Stimulated activated CD4-positive, alpha-beta T cell treated with anti-CD3 and anti-CD28 coated beads, Interleukin-1b, Interleukin-23, amount 100 ng/mL, for 4 hours (primary cell): ENCODE data around the gene GPC2.
"Not testable (repeated sequence)": the region's sequence is repeated elsewhere in the genome, so short reads cannot be mapped to it uniquely, and the experiment has no call there.

Experiments used
- DNase-seq, 2 donors: peaks; one replicate each; pipeline ENCODE4 v3.0.0-alpha.2; 2020; ENCODE audit warnings: low read depth in 2 of 2

The GPC2 gene

GRCh38 chr7:100177045-100178001, at the start of gene GPC2, which contains the start of gene STAG3:
Gene GPC2, minus strand, starts transcription at chr7:100177381. Its CDS starts 182 bp downstream, at chr7:100177199.
Gene STAG3, plus strand, starts transcription at chr7:100177918. Its CDS starts 2,639 bp downstream, at chr7:100180557.
- peak; percentile 98 to 99 for DNase-seq

- not testable (repeated sequence) for DNase-seq
These were observed 47.7 kb upstream of the GPC2 start for GRCh38 chr7:100224891-100225290.

GRCh38 chr7:100223376-100223927, 46.3 kb upstream of the GPC2 start:
- DNase-seq: not testable (repeated sequence)

DNA sequence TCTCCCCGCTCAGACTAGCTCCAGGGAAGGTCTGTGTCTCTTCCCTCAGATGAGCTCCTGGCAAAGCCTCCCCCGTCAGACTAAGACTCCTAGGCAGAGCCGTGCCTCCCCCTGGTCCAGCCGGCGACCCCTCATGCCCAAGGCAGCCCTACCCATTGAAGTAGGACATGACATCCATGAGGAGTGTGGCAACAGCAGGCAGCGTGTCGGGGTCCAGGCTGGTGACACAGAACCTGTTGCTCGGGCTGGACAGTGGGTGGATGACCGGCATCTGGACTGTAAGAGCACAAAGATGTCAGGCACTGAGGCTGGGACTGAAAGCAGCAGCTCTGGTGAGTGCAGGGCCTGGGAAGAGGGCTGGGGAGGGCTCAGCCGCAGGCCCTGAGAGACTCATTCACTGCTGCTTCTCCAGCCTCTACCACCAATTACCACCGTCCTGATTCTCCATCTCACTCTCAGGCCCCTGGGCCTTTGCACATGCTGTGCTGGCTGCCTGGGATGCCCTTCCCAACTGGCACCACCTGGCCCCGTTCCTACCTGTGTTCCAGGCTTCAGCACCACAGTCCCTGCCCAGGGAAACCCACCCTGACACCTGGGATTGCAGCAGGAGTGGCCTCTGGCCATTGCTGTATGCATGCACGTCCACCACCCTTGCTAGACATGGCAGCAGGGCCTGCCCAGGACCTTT, 45.4 kb upstream of the GPC2 start:
- DNase-seq: no peak

DNA sequence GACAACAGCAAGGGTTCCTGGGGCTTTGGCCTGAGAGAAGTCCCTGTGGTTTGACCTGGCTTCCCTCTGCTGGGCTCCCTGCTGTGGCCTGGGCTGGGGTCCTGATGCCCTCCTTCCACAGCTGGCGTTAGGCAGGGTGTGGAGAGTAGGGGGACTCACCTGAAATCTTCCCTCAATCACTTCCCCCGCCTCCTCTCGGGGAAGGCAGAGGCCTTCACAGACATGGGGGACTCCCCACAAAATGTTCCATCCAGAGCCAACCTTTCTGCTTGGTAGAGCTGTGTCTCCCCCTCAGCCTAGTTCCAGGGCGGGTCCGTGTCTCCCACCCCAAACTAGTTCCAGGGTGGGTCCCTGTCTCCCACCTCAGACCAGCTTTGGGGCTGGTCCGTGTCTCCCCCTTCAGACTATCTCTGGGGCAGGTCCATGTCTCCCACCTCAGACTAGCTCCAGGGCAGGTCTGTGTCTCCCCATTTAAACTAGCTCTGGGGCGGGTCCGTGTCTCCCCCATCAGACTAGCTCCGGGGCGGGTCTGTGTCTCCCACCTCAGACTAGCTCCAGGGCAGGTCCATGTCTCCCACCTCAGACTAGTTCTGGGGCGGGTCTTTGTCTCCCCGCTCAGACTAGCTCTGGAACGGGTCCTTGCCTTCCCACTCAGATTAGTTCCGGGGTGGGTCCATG, 44.7 kb upstream of the GPC2 start:
- peak in 1 of 2 donors; percentile 33 for DNase-seq

GRCh38 chr7:100221231-100221718, 44.1 kb upstream of the GPC2 start:
- peak; percentile 59 to 60 for DNase-seq

GRCh38 chr7:100220586-100221230, 43.5 kb upstream of the GPC2 start:
- peak in 1 of 2 donors; percentile 36 for DNase-seq

- peak in 1 of 2 donors; percentile 34 for DNase-seq
These were observed 42.8 kb upstream of the GPC2 start, which contains the start of gene PVRIG for GRCh38 chr7:100219801-100220585. Gene PVRIG, plus strand, starts transcription at chr7:100219949. Its CDS starts 22 bp downstream, at chr7:100219971.

GRCh38 chr7:100219271-100219737, 42.1 kb upstream of the GPC2 start:
- no peak for DNase-seq

GRCh38 chr7:100217934-100218333, 40.8 kb upstream of the GPC2 start:
- DNase-seq: peak; percentile 66 to 72

DNA sequence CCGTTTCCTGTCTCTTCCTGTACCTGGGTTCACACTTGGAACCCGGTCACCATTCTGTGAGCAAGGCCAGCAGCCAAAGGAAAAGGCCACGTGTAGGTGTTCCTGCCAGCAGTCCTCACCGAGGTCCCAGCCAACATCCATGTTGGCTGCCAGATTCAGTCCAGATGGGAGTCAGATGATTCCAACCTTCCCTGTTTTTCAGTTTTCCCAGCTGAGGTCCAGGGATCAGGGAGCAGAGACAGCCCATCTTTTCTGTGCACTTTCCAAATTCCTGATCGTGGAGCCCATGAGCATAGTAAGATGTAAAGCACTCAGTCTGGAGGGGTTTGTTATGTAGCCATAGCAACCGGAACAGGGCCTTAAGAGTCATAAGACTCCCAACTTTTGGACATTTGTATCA, 38.7 kb upstream of the GPC2 start:
- DNase-seq: no peak

GRCh38 chr7:100214356-100214755, 37.2 kb upstream of the GPC2 start:
- DNase-seq: not testable (repeated sequence)

- no peak for DNase-seq
These were observed 36.5 kb upstream of the GPC2 start for GRCh38 chr7:100213672-100214071.

DNA sequence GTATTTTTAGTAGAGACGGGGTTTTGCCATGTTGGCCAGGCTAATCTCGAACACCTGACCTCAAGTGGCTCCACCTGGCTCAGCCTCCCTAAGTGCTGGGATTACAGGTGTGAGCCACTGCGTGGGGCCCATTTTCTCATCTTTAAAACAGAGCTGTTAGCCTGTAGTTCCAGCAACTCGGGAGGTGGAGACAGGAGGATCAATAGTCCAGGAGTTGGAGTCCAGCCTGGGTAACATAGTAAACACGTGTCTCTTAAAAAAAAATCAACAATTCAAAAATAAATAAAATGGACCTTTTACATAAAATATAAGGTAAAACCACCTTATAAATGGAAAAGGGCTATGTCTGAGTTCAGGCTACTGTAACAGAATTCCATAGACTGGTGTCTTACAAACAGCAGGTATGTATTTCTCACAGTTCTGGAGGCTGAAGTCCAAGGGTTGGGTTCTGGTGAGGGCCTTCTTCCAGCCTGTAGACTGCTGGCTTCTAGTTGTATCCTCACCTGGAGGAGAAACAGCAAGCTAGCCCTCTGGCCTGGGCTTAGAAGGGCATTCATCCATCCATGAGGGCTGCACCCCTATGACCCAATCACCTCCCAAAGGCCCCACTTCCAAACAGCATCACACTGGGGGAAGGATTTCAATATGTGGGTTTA, 35.6 kb upstream of the GPC2 start:
- no peak for DNase-seq

DNA sequence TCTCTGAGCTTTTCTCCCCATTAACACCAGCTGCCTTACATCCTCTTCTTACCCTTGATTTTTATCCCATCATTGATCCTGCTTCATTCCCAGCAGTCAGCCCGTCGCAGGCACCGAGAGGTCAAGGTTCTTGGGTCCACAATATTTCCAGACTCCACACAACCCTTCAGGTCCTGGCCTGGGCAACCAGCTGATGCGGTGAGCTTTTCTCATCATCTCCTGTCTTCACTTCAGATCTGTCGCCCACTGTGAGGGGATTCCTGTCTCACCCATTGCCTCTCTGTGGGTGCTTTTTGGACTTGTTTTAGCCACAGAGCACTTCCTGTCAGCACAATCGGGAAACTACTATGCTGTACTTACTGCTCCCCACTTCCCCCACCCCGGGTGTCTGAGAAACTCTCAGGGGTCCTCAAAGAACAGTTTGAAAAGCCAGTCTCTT, 34.2 kb upstream of the GPC2 start:
- no peak for DNase-seq

- DNase-seq: no peak
These were observed 33.6 kb upstream of the GPC2 start for GRCh38 chr7:100210805-100211204.

DNA sequence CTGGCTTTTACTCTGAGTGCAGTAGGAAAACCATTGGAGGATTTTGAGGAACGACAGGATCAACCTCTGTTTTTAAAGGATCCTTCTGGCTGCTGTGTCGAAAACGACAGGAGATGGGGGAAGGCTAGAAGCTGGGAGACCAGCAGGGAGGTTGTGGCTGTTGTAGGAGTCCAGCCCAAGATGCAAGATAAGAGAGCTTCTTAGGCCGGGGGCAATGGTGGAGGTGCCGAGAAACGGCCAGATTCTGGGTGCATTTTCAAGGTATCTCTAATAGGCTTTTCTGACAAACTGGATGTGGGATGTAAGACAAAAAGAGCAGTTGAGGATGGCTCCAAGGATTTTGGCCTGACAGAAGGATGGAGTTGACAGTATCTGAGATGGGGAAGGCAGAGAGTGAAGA, 32.3 kb upstream of the GPC2 start:
- no peak for DNase-seq

GRCh38 chr7:100208911-100209408, 31.8 kb upstream of the GPC2 start:
- DNase-seq: no peak

GRCh38 chr7:100204454-100204853, 27.3 kb upstream of the GPC2 start:
- DNase-seq: no peak
